M059J (cell line): ENCODE data around the gene FAM25C. TPM values are rescaled to one million over a fixed set of nuclear protein-coding genes. Genes with fewer than 3 reads are reported as not detected.
"Not testable (repeated sequence)": the region's sequence is repeated elsewhere in the genome, so short reads cannot be mapped to it uniquely, and the experiment has no call there.

Experiments used
- DNase-seq: peaks from one replicate; pipeline ENCODE4 v3.0.0-alpha.2; 2012; ENCODE audit warnings: low read depth
- total RNA-seq: library from RNA; depleted of rRNA; stranded (reverse); fragments of >200 nt; shearing (Covaris generic); gene quantifications from 2 replicates; pipeline ENCODE4 v1.2.3, GENCODE V29; 2014; rRNA removed

The FAM25C gene
- total RNA-seq, 1 experiment from 2014 or later, result not detected

DNA sequence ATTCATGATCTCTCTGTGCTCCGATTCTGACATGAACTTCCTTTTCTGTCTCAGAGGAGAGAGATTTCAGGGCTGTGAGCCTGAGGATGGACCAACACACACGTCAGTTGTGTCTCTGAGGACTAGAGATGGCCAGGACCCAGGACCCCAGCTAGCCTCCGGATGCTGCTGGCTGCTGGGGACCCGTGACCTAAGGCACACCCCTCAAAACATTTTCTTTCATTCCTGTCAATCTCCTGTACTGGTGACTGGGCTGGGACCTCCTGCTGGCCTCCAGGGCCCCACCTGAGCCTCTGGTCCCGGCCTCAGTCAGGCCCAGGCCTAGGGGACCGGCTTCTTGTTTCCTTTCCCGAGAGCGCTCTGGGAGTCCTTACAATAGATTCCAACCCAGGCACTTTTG lies 42.4 kb downstream of the FAM25C start:
- not testable (repeated sequence) for DNase-seq

DNA sequence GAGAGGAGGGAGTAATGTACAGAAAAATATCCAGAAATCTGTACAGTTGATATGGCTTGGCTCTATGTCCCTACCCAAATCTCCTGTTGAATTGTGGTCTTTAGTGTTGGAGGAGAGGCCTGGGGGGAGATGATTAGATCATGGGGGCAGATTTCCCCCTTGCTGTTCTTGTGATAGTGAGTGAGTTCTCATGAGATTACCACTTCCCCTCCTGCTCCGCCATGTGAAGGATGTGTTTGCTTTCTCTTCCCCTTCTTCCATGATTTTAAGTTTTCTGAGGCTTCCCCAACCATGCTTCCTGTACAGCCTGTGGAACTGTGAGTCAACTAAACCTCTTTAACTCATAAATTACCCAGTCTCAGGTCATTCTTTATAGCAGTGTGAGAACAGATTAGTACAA lies 52.2 kb downstream of the FAM25C start:
- not testable (repeated sequence) for DNase-seq

Other genes with a start within 250 kb of the FAM25C start
- gene SYT15B, start 236.2 kb downstream of the FAM25C start, total RNA-seq, result 0.05 TPM in 1 of 2 replicates, not detected in the other
- 0.86 and 2.2 TPM in 2 replicates for gene NPY4R2, start 81.1 kb downstream of the FAM25C start, total RNA-seq